H9 (cell line): Measurements from ENCODE around the gene RBKS. TPM values are rescaled to one million over a fixed set of nuclear protein-coding genes. Genes with fewer than 3 reads are reported as not detected.

Experiments used
- DNase-seq: peaks from one replicate; pipeline ENCODE4 v3.0.0-alpha.2; 2017
- H2AFZ ChIP-seq: one replicate; pipeline ENCODE4 v1.6.1; 2013; ENCODE audit warnings: mild to moderate bottlenecking, low read length, control low read depth, moderate library complexity
- H2AK5ac ChIP-seq: 2 replicates; pipeline ENCODE4 v1.6.1; 2013; ENCODE audit warnings: low read length, control low read depth, mixed read lengths; ENCODE audit not compliant: insufficient read length
- H2BK120ac ChIP-seq: one replicate; pipeline ENCODE4 v1.6.1; 2013; ENCODE audit warnings: low read depth, mild to moderate bottlenecking, low read length, control low read depth, inconsistent platforms; ENCODE audit not compliant: poor library complexity, severe bottlenecking
- H2BK12ac ChIP-seq: 2 replicates; pipeline ENCODE4 v1.6.1; 2013; ENCODE audit warnings: low read length, control low read depth, mixed read lengths, low read depth; ENCODE audit not compliant: insufficient read length
- H2BK15ac ChIP-seq: 2 replicates; pipeline ENCODE4 v1.6.1; 2013; ENCODE audit warnings: low read depth, low read length, control low read depth
- H2BK20ac ChIP-seq: one replicate; pipeline ENCODE4 v1.6.1; 2013; ENCODE audit warnings: low read depth, mild to moderate bottlenecking, low read length, control low read depth, inconsistent platforms; ENCODE audit not compliant: poor library complexity, severe bottlenecking
- H2BK5ac ChIP-seq: 2 replicates; pipeline ENCODE4 v1.6.1; 2013; ENCODE audit warnings: low read length, control low read depth, mixed read lengths; ENCODE audit not compliant: insufficient read length
- H3K14ac ChIP-seq: 2 replicates; pipeline ENCODE4 v1.6.1; 2013; ENCODE audit warnings: low read length, control low read depth; ENCODE audit not compliant: insufficient read depth
- H3K18ac ChIP-seq: 2 replicates; pipeline ENCODE4 v1.6.1; 2013; ENCODE audit warnings: low read depth, mild to moderate bottlenecking, mixed read lengths, low read length, control low read depth; ENCODE audit not compliant: insufficient read length
- H3K23ac ChIP-seq: 2 replicates; pipeline ENCODE4 v1.6.1; 2013; ENCODE audit warnings: low read length, control low read depth, mixed read lengths, low read depth; ENCODE audit not compliant: insufficient read length
- H3K23me2 ChIP-seq: 2 replicates; pipeline ENCODE4 v1.6.1; 2013; ENCODE audit warnings: low read depth, mild to moderate bottlenecking, mixed read lengths, low read length, control low read depth; ENCODE audit not compliant: insufficient read length, poor library complexity, severe bottlenecking
- H3K27ac ChIP-seq: 2 replicates; pipeline ENCODE4 v1.5.1; 2013; ENCODE audit warnings: low read length, control low read depth, mixed read lengths, low read depth; ENCODE audit not compliant: insufficient read length
- H3K27me3 ChIP-seq: 2 replicates; pipeline ENCODE4 v1.6.1; 2013; ENCODE audit warnings: low read length, control low read depth, inconsistent platforms; ENCODE audit not compliant: insufficient read depth
- H3K4ac ChIP-seq: 2 replicates; pipeline ENCODE4 v1.6.1; 2013; ENCODE audit warnings: low read depth, mild to moderate bottlenecking, control low read depth, inconsistent platforms, low read length, moderate library complexity
- H3K4me1 ChIP-seq: 2 replicates; pipeline ENCODE4 v1.6.1; 2013; ENCODE audit warnings: low read length, control low read depth, inconsistent platforms; ENCODE audit not compliant: insufficient read depth
- H3K4me2 ChIP-seq: 2 replicates; pipeline ENCODE4 v1.6.1; 2013; ENCODE audit warnings: low read length, control low read depth, mixed read lengths; ENCODE audit not compliant: insufficient read length, insufficient read depth
- H3K56ac ChIP-seq: 2 replicates; pipeline ENCODE4 v1.6.1; 2013; ENCODE audit warnings: low read depth, mild to moderate bottlenecking, mixed read lengths, low read length, control low read depth; ENCODE audit not compliant: insufficient read length
- H3K79me1 ChIP-seq: 2 replicates; pipeline ENCODE4 v1.6.1; 2013; ENCODE audit warnings: low read depth, mild to moderate bottlenecking, moderate library complexity, low read length, control low read depth, inconsistent platforms; ENCODE audit not compliant: insufficient read depth, poor library complexity, severe bottlenecking
- H3K79me2 ChIP-seq: 2 replicates; pipeline ENCODE4 v1.6.1; 2013; ENCODE audit warnings: low read length, control low read depth, inconsistent platforms; ENCODE audit not compliant: insufficient read depth
- H3K9ac ChIP-seq: 2 replicates; pipeline ENCODE4 v1.6.1; 2013; ENCODE audit warnings: low read length, control low read depth, mixed read lengths; ENCODE audit not compliant: insufficient read length; ENCODE audit errors: extremely low read depth
- H3K9me3 ChIP-seq: one replicate; pipeline ENCODE4 v1.6.1; 2013; ENCODE audit warnings: low read depth, low read length, inconsistent platforms; ENCODE audit not compliant: control insufficient read depth
- H3T11ph ChIP-seq: one replicate; pipeline ENCODE4 v1.6.1; 2013; ENCODE audit warnings: mild to moderate bottlenecking, low read length, control low read depth, inconsistent platforms
- H4K20me1 ChIP-seq: one replicate; pipeline ENCODE4 v1.6.1; 2013; ENCODE audit not compliant: control insufficient read depth, insufficient read length, insufficient read depth
- H4K5ac ChIP-seq: 2 replicates; pipeline ENCODE4 v1.6.1; 2013; ENCODE audit warnings: low read depth, mild to moderate bottlenecking, mixed read lengths, low read length, control low read depth; ENCODE audit not compliant: insufficient read length
- H4K8ac ChIP-seq: replicated peaks from 2 replicates; pipeline ENCODE4 v1.6.1; 2013; ENCODE audit warnings: low read length, control low read depth, mixed read lengths, low read depth; ENCODE audit not compliant: insufficient read length
- H4K91ac ChIP-seq: 2 replicates; pipeline ENCODE4 v1.6.1; 2013; ENCODE audit warnings: low read depth, mild to moderate bottlenecking, moderate library complexity, mixed read lengths, low read length, control low read depth; ENCODE audit not compliant: insufficient read length
- H3K27ac Mint-ChIP-seq, 3 experiments: 2 replicates in 2 of 3; 3 replicates in 1 of 3; pipeline ENCODE4 v1.8.0; 2020 to 2021; ENCODE audit warnings: mixed read lengths in 3 of 3, mild to moderate bottlenecking in 1 of 3, moderate library complexity in 1 of 3
- H3K27me3 Mint-ChIP-seq: 2 replicates; pipeline ENCODE4 v1.8.0; 2021; ENCODE audit warnings: low read depth, mild to moderate bottlenecking, moderate library complexity, mixed read lengths
- H3K36me3 Mint-ChIP-seq, 3 experiments: 2 replicates in 2 of 3; 3 replicates in 1 of 3; pipeline ENCODE4 v1.8.0; 2020 to 2021; ENCODE audit warnings: low read depth in 3 of 3, mixed read lengths in 3 of 3; ENCODE audit not compliant: insufficient read depth in 1 of 3
- H3K4me1 Mint-ChIP-seq, 2 experiments: 2 replicates each; pipeline ENCODE4 v1.8.0; 2020; ENCODE audit warnings: mixed read lengths in 2 of 2
- H3K4me3 Mint-ChIP-seq, 2 experiments: 2 replicates in 1 of 2; 3 replicates in 1 of 2; pipeline ENCODE4 v1.8.0; 2020 to 2021; ENCODE audit warnings: mild to moderate bottlenecking in 2 of 2, mixed read lengths in 2 of 2, moderate library complexity in 1 of 2
- H3K9me3 Mint-ChIP-seq, 2 experiments: 2 replicates in 1 of 2; 3 replicates in 1 of 2; pipeline ENCODE4 v1.8.0; 2020; ENCODE audit warnings: mild to moderate bottlenecking in 2 of 2, mixed read lengths in 2 of 2, moderate library complexity in 1 of 2
- CTCF ChIP-seq: fragments of 200-600 bp; sonication (generic); conservative IDR thresholded peaks from 3 replicates; pipeline ENCODE4 v1.8.0; 2021; ENCODE audit warnings: antibody characterized with exemption, mild to moderate bottlenecking
- WGBS: extraction: QIAGEN DNeasy Blood & Tissue Kit; methylation state at CpG from one replicate; pipeline ENCODE4 v1.1.7; 2013; ENCODE audit warnings: missing lambda C conversion rate, low lambda C conversion rate, mixed read lengths; ENCODE audit not compliant: insufficient read length; ENCODE audit errors: extremely low coverage; 5-methylcytosine and 5-hydroxymethylcytosine counted together
- total RNA-seq: library from RNA; stranded (reverse); gene quantifications from 2 replicates; pipeline ENCODE4 v1.2.1, GENCODE V29; 2021

RBKS gene
- total RNA-seq, 1 experiment from 2014 or later: 2.3 TPM

GRCh38 chr2:27890924-27891672 is 911 bp upstream of the RBKS start:
- peak overlapping the region; percentile 72 for H3K9ac ChIP-seq
- H3K36me3 Mint-ChIP-seq: peaks cover 0 to 10% (median 0%) of the 10 kb centered on the region in 3 experiments; a peak in 2 of 7 replicates
- H2BK5ac ChIP-seq: no peak overlapping the region

More at GRCh38 chr2:27890924-27891672, 911 bp upstream of the RBKS start:
- Mint-ChIP-seq H3K4me1 (peaks cover 6 to 10% of the 10 kb centered on the region in 2 experiments), H3K27me3 (no peaks in the 10 kb centered on the region), H3K27ac (peak overlapping the region; percentile 96 to 98 (median 98)), H3K4me3 (peak overlapping the region; percentile 98), H3K9me3 (no peaks in the 10 kb centered on the region)
- Histone ChIP-seq H3K56ac (no peak overlapping the region), H2BK120ac (no peak overlapping the region), H4K91ac (no peak overlapping the region), H4K20me1 (no peaks in the 10 kb centered on the region), H3K18ac (peak overlapping the region; percentile 76), H3K14ac (peak overlapping the region; percentile 84), H3K27me3 (no peaks in the 10 kb centered on the region), H3K4ac (no peak overlapping the region), H2AFZ (no peak overlapping the region), H3K9me3 (no peaks in the 10 kb centered on the region), H2AK5ac (no peak overlapping the region), H4K8ac (no peak overlapping the region), H3K4me2 (peak overlapping the region; percentile 62), H2BK15ac (no peak overlapping the region), H3K4me1 (no peaks in the 10 kb centered on the region), H3K79me2 (no peaks in the 10 kb centered on the region), H3T11ph (no peak overlapping the region), H3K23ac (no peak overlapping the region), H3K79me1 (no peaks in the 10 kb centered on the region), H4K5ac (no peak overlapping the region), H2BK20ac (no peak overlapping the region), H3K23me2 (no peaks in the 10 kb centered on the region), H3K27ac (peak overlapping the region; percentile 19), H2BK12ac (no peak overlapping the region)
- no peak for DNase-seq
- no peak for TF ChIP-seq CTCF
- WGBS: no CpG with 5 or more reads among the region's 24 CpGs
